ENCODE measurements around the gene VWA8.
"Not testable (repeated sequence)": the region's sequence is repeated elsewhere in the genome, so short reads cannot be mapped to it uniquely, and the experiment has no call there.

The VWA8 gene

GRCh38 chr13:41645331-41645730 is 315.6 kb downstream of the VWA8 start:
- no peak for DNase-seq (ENCODE audit: low spot score)

- DNase-seq (ENCODE audit: low spot score) = no peak
Observed at GRCh38 chr13:41644742-41645141, 316.2 kb downstream of the VWA8 start.

- DNase-seq (ENCODE audit: low spot score) = no peak
Observed at GRCh38 chr13:41643507-41643906, 317.4 kb downstream of the VWA8 start.

- DNase-seq (ENCODE audit: low spot score) = no peak
Observed at GRCh38 chr13:41641961-41642360, 318.9 kb downstream of the VWA8 start.

GRCh38 chr13:41641429-41641828 is 319.5 kb downstream of the VWA8 start:
- no peak for DNase-seq (ENCODE audit: low spot score)

GRCh38 chr13:41639955-41640780 is 320.7 kb downstream of the VWA8 start:
- no peak for DNase-seq (ENCODE audit: low spot score)

GRCh38 chr13:41639237-41639904 is 321.5 kb downstream of the VWA8 start:
- DNase-seq (ENCODE audit: low spot score) = no peak

- no peak for DNase-seq (ENCODE audit: low spot score)
Observed at GRCh38 chr13:41637586-41637985, 323.3 kb downstream of the VWA8 start.

- not testable (repeated sequence) for DNase-seq (ENCODE audit: low spot score)
Observed at GRCh38 chr13:41637032-41637431, 323.9 kb downstream of the VWA8 start.

- not testable (repeated sequence) for DNase-seq (ENCODE audit: low spot score)
Observed at GRCh38 chr13:41636590-41636989, 324.3 kb downstream of the VWA8 start.

- DNase-seq (ENCODE audit: low spot score) = no peak
Observed at GRCh38 chr13:41634407-41634806, 326.5 kb downstream of the VWA8 start.

- no peak for DNase-seq (ENCODE audit: low spot score)
Observed at GRCh38 chr13:41633776-41634175, 327.1 kb downstream of the VWA8 start.

- DNase-seq (ENCODE audit: low spot score) = no peak
Observed at GRCh38 chr13:41631296-41631965, 329.5 kb downstream of the VWA8 start.

GRCh38 chr13:41627425-41627824 is 333.5 kb downstream of the VWA8 start:
- no peak for DNase-seq (ENCODE audit: low spot score)

GRCh38 chr13:41624041-41624440 is 336.9 kb downstream of the VWA8 start:
- DNase-seq (ENCODE audit: low spot score) = no peak

- no peak for DNase-seq (ENCODE audit: low spot score)
Observed at GRCh38 chr13:41622432-41623429, 338.2 kb downstream of the VWA8 start.

- DNase-seq (ENCODE audit: low spot score) = no peak
Observed at GRCh38 chr13:41621716-41622431, 339.0 kb downstream of the VWA8 start.

- not testable (repeated sequence) for DNase-seq (ENCODE audit: low spot score)
Observed at GRCh38 chr13:41617633-41618032, 343.3 kb downstream of the VWA8 start.

- no peak for DNase-seq (ENCODE audit: low spot score)
Observed at GRCh38 chr13:41616151-41616550, 344.8 kb downstream of the VWA8 start.

- no peak for DNase-seq (ENCODE audit: low spot score)
Observed at GRCh38 chr13:41615528-41615855, 345.4 kb downstream of the VWA8 start.

Measured in iPS-NIHi11 (cell line).